ENCODE data around the gene TBCB.

DNA sequence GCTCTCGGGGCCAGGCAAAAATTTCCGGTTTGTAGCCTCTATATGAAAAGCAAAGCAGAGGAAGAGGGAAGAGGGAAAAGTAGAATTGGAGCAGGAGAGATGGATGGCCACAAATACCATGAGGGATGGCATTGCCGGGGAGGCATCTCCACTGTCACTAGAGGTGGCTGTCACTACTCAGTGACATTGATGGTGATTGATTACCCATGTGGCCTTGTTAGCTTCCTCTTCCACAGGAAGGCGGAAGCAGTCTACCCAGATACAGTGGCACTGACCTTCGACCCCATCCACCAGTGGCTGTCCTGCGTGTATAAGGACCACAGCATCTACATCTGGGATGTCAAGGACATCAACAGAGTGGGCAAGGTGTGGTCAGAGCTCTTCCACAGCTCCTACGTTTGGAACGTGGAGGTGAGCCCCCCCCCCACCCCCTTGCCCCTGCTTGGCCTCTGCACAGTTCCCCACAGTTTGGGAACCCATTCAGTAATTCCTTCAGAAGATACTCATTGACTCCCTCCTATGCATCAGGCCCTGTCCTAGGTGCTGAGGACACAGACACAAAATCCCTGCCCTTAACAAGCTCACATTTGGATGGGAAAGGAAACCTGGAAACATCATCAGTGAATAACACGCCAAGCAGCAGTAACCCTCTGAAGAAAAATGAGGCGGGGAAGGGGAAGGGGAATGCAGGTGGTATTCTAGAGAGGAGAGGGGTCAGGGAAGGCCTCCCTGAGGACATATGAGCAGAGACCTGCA is 42.0 kb upstream of the TBCB start:
- no peak for TF ChIP-seq CREB5 (CRISPR knock-in tag; IDR thresholded peaks at IDR 0.05; ENCODE audit: low read depth)
- no peak for TF ChIP-seq PPARA (CRISPR knock-in tag; IDR thresholded peaks at IDR 0.05; ENCODE audit: borderline replicate concordance)
